CD1c-positive myeloid dendritic cell (primary cell): Measurements from ENCODE around the gene FOS.

ENCODE experiments used
- DNase-seq: peaks from one replicate; pipeline ENCODE4 v3.0.0-alpha.2; 2016; ENCODE audit errors: extremely low spot score

The FOS gene

DNA sequence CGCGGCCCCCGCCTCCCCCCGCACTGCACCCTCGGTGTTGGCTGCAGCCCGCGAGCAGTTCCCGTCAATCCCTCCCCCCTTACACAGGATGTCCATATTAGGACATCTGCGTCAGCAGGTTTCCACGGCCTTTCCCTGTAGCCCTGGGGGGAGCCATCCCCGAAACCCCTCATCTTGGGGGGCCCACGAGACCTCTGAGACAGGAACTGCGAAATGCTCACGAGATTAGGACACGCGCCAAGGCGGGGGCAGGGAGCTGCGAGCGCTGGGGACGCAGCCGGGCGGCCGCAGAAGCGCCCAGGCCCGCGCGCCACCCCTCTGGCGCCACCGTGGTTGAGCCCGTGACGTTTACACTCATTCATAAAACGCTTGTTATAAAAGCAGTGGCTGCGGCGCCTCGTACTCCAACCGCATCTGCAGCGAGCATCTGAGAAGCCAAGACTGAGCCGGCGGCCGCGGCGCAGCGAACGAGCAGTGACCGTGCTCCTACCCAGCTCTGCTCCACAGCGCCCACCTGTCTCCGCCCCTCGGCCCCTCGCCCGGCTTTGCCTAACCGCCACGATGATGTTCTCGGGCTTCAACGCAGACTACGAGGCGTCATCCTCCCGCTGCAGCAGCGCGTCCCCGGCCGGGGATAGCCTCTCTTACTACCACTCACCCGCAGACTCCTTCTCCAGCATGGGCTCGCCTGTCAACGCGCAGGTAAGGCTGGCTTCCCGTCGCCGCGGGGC lies at the start of gene FOS:
Gene FOS (plus strand): TSS at position 407 of the 731 bp plus-strand sequence. CDS start 155 bp downstream, at position 562.
- DNase-seq = peak; percentile 99

DNA sequence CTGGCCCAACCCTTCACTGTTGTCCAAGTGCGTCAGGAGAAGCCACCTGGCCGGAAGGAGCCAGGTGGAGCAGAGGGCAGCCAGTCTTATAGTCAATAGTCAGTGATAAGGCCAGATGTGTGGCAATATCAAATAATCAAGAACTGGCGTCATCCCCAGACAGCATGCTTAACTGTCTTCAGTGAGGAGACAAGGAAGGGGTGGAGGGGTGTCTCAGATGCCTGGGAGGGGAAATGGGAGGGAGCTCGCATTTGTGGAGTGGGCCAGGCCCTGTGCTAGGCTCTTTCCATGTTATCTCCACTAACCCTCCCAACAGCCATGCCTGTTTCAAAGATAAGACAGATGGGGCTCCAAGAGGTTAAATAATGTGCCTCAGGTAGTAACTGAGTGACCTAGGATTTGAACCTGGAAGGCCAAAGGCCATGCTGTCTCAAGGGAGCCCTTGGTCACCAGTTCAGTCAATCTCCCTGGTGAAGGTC lies 48.9 kb upstream of the FOS start:
- no peak for DNase-seq

- DNase-seq = peak; percentile 63
Observed at GRCh38 chr14:75230140-75230792, 48.4 kb upstream of the FOS start.

- DNase-seq = no peak
Observed at GRCh38 chr14:75231320-75231719, 47.3 kb upstream of the FOS start.

GRCh38 chr14:75232191-75232590 lies 46.4 kb upstream of the FOS start:
- no peak for DNase-seq

DNA sequence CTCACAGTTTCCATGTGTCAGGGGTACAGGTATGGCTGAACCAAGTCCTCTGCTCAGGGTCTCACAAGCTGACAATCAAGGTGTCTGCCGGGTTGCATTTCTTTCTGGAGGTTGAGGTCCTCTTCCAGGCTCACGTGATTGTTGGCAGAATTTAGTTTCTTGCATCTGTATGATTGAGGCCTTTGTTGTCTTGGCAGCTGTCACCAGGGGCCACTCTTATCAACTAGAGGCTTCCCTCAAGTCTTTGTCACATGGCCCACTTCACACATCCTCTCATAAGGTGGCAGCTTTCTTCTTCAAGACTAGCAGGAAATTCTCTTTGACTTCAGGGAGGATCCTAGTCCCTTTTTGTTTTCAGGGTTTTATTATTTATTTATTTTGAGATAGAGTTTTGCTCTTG lies 46.0 kb upstream of the FOS start:
- peak; percentile 50 for DNase-seq

DNA sequence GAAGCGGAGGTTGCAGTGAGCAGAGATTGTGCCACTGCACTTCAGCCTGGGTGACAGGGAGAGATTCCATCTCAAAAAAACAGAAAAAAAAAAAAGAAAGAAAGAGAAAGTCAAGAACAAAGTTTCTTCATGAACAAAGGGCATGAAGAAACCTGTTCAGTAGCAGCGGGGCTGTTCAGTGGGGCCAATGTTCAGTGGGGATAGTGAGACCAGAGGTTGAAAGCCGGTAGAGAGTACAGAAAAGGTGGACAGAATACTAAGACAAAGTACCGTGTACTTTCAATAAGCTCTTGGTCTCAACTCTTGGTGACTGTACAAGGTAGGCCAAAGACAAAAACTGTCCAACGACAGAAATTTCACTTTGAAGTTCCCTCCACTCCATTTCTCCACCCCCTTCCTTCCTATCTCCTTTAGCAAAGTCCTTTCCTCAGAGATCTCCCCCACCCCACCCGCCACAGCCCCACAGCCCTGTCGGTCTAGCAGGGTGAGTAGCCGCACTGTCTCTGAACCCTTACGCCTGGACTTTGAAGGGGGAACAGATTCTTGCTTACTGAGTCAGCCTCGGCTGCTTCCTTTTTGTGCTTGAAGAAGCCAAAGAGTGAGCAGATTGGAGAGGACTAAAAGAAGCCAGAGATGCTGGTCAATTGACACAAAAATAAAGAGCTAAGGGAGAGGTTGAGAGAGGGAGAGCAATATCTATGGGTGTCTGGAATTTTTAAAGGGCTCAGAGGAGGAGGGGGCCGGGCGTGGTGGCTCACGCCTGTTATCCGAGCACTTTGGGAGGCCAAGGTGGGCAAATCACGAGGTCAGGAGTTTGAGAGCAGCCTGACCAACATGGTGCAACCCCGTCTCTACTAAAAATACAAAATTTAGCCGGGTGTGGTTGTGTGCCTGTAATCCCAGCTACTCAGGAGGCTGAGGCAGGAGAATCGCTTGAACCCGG lies 44.2 kb upstream of the FOS start:
- peak; percentile 91 for DNase-seq

- DNase-seq = peak; percentile 59
Observed at GRCh38 chr14:75235198-75235597, 43.4 kb upstream of the FOS start.

- peak; percentile 79 for DNase-seq
Observed at GRCh38 chr14:75236467-75236866, 42.2 kb upstream of the FOS start.

DNA sequence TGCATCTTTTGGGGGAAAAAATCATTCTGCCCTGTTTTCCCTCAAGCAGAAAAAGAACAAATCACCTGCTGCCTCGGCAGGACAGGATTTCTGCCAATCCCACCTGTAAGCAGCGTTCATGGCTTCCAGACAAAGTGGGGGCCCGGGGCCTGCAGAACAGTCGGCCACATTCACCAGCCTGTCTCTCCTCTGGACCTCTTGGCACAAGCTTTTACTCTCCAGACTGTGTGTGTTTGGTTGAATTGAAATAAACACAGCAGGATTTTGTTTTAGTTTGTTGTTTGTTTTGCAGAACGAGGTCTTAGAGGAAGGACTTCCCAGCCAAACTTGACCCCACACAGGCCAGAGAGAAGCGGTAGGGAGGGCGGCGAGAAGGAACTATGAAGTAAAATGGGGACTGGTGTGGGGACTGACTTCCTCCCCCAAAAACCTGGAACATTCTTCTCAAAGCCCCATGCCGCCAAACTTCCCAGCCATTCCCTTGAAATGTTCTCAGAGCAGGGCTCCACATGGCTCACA lies 41.7 kb upstream of the FOS start:
- peak; percentile 59 for DNase-seq

- peak; percentile 66 for DNase-seq
Observed at GRCh38 chr14:75238756-75239455, 39.7 kb upstream of the FOS start.

- no peak for DNase-seq
Observed at GRCh38 chr14:75240781-75241180, 37.8 kb upstream of the FOS start.

- DNase-seq = no peak
Observed at GRCh38 chr14:75242546-75243273, 35.9 kb upstream of the FOS start.

GRCh38 chr14:75244121-75244520 lies 34.5 kb upstream of the FOS start:
- DNase-seq = no peak

DNA sequence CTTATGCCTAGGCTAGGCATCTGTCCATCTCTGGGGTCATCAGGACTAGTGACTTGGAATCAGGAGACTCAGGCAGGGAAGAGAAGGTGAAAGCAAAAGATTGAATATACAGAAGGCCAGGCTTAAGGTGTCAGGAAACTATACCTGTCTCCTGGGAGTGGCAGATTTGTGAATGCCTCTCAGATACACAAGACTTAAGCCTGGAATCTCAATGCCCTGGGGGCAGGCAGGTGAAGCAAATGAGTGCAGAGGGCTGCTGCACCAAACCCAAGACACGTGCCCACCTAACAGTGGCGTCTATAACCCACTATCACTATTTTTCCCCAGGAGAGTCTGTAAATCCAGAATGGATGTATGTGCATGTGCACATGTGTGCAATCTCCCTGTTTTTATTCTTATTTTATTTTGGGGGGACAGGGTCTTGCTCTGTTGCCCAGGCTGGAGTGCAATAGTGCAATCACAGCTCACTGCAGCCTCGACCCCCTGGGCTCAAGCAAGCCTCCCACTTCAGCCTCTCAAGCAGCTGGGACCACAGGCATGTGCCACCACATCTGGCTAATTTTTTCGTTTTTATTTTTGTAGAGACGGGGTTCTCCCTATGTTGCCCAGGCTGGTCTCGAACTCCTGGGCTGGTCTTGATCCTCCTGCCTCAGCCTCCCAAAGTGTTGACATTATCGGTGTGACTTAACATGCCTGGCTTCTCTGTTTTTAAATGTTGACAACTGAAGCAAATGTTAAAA lies 31.9 kb upstream of the FOS start:
- DNase-seq = no peak

DNA sequence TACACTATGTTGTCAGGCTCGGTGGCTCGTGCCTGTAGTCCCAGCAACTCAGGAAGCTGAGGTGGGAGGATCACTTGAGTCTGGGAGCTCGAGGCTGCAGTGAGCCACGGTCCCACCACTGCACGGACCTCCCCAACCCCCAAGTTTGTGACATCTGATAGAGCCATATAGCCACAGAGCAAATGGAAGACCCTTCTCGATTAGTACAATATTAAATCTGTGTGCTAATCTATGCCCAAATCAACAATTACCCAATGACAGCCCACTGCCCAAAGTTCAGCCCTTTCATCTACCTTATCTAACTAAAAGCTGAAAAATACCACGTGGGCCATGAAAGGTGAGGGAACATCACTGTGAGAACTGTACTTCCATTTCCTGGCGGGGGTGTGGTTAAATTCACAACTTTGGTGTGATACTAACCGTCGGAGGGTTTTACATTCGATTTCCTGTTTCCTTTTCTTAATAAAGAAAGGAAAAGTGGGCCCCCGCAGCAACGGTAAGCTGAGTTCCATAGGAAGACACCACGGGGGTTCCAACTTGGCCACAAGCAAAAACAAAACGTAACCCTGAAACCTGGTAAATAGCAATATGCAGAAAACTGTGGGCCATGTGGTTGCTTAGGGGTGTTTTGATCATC lies 31.2 kb upstream of the FOS start:
- DNase-seq = peak; percentile 55

DNA sequence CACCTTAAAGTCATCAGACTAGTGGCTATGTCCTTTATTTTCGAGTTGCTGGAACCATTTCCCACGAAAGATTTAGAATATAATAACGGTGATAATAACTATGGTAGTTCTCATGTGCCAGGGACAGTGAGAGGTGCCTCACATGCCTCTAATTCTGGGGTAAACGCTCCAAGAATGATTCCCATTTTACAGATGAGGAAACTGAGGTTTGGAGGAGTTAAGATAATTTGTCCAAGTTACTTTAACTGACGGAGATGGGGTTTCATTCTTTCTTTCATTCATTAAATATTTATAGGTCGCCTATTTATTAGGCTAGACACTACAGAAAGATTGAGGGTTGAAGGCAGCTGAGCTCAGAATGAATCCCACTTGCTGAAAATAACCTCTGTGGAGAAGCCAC lies 30.7 kb upstream of the FOS start:
- DNase-seq = no peak

GRCh38 chr14:75249251-75249957 lies 29.2 kb upstream of the FOS start:
- DNase-seq = peak; percentile 75

DNA sequence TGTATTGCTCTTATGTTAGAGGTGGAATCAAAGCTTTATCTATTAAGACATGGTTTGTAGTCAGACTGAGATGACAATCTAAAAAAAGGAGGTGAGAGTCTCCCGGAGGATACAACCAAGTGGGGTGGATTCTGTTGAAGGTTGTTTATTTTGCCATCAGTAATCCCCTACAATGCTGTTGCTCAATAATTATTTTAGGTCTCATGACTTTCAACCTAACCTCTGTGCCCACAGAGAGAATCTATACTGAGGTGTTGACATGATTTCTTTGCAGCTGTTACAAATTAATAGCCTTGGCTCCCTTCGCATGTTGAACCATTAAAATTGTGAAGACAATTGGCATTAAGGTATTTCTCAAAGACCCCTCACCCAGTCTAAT lies 28.7 kb upstream of the FOS start:
- DNase-seq = no peak
